Suprapubic skin (tissue), 3 donors: Measurements from ENCODE around the gene SMOC2.

Experiments
- CTCF ChIP-seq, 2 donors: fragments of 200-600 bp in 1 of 2; fragments of 450-650 bp in 1 of 2; sonication (generic) in 1 of 2; IDR thresholded peaks; one replicate each; pipeline ENCODE4 v1.5.1; 2016 to 2019; ENCODE audit warnings: antibody characterized with exemption in 2 of 2, mild to moderate bottlenecking in 1 of 2, moderate library complexity in 1 of 2
- POLR2AphosphoS5 ChIP-seq, 3 donors: sonication (generic); formaldehyde crosslinking; IDR thresholded peaks; one replicate each; pipeline ENCODE4 v1.6.1; 2017; ENCODE audit warnings: antibody characterized with exemption in 3 of 3

GRCh38 chr6:168441434-168442391 lies 729 bp downstream of the SMOC2 start:
- no peak for TF ChIP-seq CTCF (IDR thresholded peaks at IDR 0.05)
- TF ChIP-seq POLR2AphosphoS5 (IDR thresholded peaks at IDR 0.05): no peak
